HepG2 (cell line): ENCODE data around the gene C12orf60. TPM values are rescaled to one million over a fixed set of nuclear protein-coding genes. Genes with fewer than 3 reads are reported as not detected.

Source experiments
- ZNF747 ChIP-seq: sonication (generic); formaldehyde crosslinking; IDR thresholded peaks from 2 replicates; pipeline ENCODE4 v1.8.1; 2023; ENCODE audit warnings: missing genetic modification reagents, mild to moderate bottlenecking, borderline replicate concordance
- polyA plus RNA-seq, 8 experiments: library from polyadenylated mRNA; depleted of rRNA in 3 of 8; stranded (reverse) in 7 of 8; unstranded in 1 of 8; fragments of >200 nt; fragmentation: Illumina TruSeq in 4 of 8; extraction: Trizol in 4 of 8; gene quantifications; 2 replicates each; pipeline versions ENCODE4 v1.2.1 to v1.2.3, GENCODE V29; 2011 to 2016; ENCODE audit warnings: low read depth in 4 of 8, missing spikeins in 1 of 8, mixed read lengths in 1 of 8; ENCODE audit not compliant: insufficient read depth in 1 of 8
- total RNA-seq, 5 experiments: library from RNA; depleted of rRNA; stranded (reverse); fragments of >200 nt; fragmentation: Illumina TruSeq; extraction: Trizol; gene quantifications; 2 replicates each; pipeline ENCODE4 v1.2.3, GENCODE V29; 2016; ENCODE audit warnings: low read depth in 1 of 5
- TF ChIP-seq, protein P1 (sequence below): sonication (generic); formaldehyde crosslinking; IDR thresholded peaks from 2 replicates; pipeline ENCODE4 v1.8.1; 2022; ENCODE audit warnings: low read depth, mild to moderate bottlenecking, missing genetic modification reagents
- TF ChIP-seq, protein P2 (sequence below): sonication (generic); formaldehyde crosslinking; IDR thresholded peaks from 2 replicates; pipeline ENCODE4 v1.9.0; 2021; ENCODE audit warnings: missing genetic modification reagents, borderline replicate concordance
- TF ChIP-seq, protein P3 (sequence below): sonication (generic); formaldehyde crosslinking; IDR thresholded peaks from 2 replicates; pipeline ENCODE4 v1.5.1; 2020; ENCODE audit warnings: mild to moderate bottlenecking, missing genetic modification reagents, moderate library complexity
- TF ChIP-seq, protein P4 (sequence below), 2 experiments: sonication (generic) in 1 of 2; formaldehyde crosslinking in 1 of 2; IDR thresholded peaks; 2 replicates each; pipeline versions ENCODE4 v1.5.1 to v1.6.1; 2011 to 2020; ENCODE audit warnings: borderline replicate concordance in 1 of 2, low read depth in 1 of 2, low read length in 1 of 2, mild to moderate bottlenecking in 1 of 2, missing genetic modification reagents in 1 of 2, moderate library complexity in 1 of 2
- TF ChIP-seq, protein P5 (sequence below), 2 experiments: sonication (generic) in 1 of 2; formaldehyde crosslinking in 1 of 2; IDR thresholded peaks; 2 replicates each; pipeline versions ENCODE4 v1.4.0 to v1.6.1; 2016 to 2020; ENCODE audit warnings: borderline replicate concordance in 1 of 2, low read depth in 1 of 2, mild to moderate bottlenecking in 1 of 2, missing genetic modification reagents in 1 of 2

The C12orf60 gene
- total and polyA plus RNA-seq, 2 of the 13 experiments (the other 11 are each of a cell fraction or from before 2014, with no cell fraction given): 0.55 to 1.4 TPM

DNA sequence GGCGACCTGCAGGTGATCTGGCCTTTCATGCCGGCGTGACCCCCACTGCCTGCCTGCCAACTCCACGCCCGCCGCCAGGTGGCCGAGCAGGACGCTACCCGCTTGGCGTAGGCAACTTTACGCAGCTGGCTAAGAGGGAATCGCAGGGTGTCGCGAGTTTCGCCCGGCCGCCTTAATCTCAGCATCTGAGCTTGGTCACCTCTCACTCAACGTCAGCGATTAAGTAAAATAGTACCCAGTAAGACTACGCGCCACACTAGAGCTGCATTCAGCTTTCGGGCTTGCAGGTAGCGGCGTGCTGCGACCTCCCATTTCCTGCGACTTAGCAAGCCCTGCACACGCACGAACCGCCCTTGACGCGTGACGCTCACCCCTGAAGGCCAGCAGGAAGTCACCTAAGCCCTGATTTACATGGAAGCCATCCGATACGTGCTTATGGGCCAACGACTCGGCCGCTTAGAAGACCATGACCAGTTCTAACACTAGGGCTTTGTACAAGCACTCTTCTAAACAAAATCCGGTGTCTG lies 33.4 kb upstream of the C12orf60 start (continued):
- TF ChIP-seq, protein P1, sequence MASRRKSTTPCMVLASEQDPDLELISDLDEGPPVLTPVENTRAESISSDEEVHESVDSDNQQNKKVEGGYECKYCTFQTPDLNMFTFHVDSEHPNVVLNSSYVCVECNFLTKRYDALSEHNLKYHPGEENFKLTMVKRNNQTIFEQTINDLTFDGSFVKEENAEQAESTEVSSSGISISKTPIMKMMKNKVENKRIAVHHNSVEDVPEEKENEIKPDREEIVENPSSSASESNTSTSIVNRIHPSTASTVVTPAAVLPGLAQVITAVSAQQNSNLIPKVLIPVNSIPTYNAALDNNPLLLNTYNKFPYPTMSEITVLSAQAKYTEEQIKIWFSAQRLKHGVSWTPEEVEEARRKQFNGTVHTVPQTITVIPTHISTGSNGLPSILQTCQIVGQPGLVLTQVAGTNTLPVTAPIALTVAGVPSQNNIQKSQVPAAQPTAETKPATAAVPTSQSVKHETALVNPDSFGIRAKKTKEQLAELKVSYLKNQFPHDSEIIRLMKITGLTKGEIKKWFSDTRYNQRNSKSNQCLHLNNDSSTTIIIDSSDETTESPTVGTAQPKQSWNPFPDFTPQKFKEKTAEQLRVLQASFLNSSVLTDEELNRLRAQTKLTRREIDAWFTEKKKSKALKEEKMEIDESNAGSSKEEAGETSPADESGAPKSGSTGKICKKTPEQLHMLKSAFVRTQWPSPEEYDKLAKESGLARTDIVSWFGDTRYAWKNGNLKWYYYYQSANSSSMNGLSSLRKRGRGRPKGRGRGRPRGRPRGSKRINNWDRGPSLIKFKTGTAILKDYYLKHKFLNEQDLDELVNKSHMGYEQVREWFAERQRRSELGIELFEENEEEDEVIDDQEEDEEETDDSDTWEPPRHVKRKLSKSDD: no peak
- no peak; the same call in 1 of the 2 replicates for TF ChIP-seq ZNF747 (CRISPR knock-in tag)
- TF ChIP-seq, protein P2, sequence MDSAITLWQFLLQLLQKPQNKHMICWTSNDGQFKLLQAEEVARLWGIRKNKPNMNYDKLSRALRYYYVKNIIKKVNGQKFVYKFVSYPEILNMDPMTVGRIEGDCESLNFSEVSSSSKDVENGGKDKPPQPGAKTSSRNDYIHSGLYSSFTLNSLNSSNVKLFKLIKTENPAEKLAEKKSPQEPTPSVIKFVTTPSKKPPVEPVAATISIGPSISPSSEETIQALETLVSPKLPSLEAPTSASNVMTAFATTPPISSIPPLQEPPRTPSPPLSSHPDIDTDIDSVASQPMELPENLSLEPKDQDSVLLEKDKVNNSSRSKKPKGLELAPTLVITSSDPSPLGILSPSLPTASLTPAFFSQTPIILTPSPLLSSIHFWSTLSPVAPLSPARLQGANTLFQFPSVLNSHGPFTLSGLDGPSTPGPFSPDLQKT (CRISPR knock-in tag): no peak
- TF ChIP-seq, protein P3, sequence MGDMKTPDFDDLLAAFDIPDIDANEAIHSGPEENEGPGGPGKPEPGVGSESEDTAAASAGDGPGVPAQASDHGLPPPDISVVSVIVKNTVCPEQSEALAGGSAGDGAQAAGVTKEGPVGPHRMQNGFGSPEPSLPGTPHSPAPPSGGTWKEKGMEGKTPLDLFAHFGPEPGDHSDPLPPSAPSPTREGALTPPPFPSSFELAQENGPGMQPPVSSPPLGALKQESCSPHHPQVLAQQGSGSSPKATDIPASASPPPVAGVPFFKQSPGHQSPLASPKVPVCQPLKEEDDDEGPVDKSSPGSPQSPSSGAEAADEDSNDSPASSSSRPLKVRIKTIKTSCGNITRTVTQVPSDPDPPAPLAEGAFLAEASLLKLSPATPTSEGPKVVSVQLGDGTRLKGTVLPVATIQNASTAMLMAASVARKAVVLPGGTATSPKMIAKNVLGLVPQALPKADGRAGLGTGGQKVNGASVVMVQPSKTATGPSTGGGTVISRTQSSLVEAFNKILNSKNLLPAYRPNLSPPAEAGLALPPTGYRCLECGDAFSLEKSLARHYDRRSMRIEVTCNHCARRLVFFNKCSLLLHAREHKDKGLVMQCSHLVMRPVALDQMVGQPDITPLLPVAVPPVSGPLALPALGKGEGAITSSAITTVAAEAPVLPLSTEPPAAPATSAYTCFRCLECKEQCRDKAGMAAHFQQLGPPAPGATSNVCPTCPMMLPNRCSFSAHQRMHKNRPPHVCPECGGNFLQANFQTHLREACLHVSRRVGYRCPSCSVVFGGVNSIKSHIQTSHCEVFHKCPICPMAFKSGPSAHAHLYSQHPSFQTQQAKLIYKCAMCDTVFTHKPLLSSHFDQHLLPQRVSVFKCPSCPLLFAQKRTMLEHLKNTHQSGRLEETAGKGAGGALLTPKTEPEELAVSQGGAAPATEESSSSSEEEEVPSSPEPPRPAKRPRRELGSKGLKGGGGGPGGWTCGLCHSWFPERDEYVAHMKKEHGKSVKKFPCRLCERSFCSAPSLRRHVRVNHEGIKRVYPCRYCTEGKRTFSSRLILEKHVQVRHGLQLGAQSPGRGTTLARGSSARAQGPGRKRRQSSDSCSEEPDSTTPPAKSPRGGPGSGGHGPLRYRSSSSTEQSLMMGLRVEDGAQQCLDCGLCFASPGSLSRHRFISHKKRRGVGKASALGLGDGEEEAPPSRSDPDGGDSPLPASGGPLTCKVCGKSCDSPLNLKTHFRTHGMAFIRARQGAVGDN: peak; percentile 92
- TF ChIP-seq, protein P4, sequence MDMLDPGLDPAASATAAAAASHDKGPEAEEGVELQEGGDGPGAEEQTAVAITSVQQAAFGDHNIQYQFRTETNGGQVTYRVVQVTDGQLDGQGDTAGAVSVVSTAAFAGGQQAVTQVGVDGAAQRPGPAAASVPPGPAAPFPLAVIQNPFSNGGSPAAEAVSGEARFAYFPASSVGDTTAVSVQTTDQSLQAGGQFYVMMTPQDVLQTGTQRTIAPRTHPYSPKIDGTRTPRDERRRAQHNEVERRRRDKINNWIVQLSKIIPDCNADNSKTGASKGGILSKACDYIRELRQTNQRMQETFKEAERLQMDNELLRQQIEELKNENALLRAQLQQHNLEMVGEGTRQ (IDR thresholded peaks at IDR 0.05; ENCODE audit: low read depth, low read length): no peak
- TF ChIP-seq, protein P4 (CRISPR knock-in tag; IDR thresholded peaks at IDR 0.05; ENCODE audit: borderline replicate concordance): no peak
- TF ChIP-seq, protein P5, sequence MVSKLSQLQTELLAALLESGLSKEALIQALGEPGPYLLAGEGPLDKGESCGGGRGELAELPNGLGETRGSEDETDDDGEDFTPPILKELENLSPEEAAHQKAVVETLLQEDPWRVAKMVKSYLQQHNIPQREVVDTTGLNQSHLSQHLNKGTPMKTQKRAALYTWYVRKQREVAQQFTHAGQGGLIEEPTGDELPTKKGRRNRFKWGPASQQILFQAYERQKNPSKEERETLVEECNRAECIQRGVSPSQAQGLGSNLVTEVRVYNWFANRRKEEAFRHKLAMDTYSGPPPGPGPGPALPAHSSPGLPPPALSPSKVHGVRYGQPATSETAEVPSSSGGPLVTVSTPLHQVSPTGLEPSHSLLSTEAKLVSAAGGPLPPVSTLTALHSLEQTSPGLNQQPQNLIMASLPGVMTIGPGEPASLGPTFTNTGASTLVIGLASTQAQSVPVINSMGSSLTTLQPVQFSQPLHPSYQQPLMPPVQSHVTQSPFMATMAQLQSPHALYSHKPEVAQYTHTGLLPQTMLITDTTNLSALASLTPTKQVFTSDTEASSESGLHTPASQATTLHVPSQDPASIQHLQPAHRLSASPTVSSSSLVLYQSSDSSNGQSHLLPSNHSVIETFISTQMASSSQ (IDR thresholded peaks at IDR 0.05; ENCODE audit: low read depth): no peak; the same call in 1 of the 2 replicates
- TF ChIP-seq, protein P5 (CRISPR knock-in tag; IDR thresholded peaks at IDR 0.05; ENCODE audit: borderline replicate concordance): 0 out of 2 replicates have a peak, but pooled peaks have one; percentile 12
